HuH-7 (cell line): ENCODE data around the gene STX4.

Experiments used
- DNase-seq: peaks from one replicate; pipeline ENCODE4 v3.0.0; 2011; ENCODE audit warnings: low spot score

STX4 gene

GRCh38 chr16:31020536-31020935 is 12.8 kb upstream of the STX4 start:
- no peak for DNase-seq

GRCh38 chr16:31022544-31023251 is 10.7 kb upstream of the STX4 start:
- DNase-seq = no peak

DNA sequence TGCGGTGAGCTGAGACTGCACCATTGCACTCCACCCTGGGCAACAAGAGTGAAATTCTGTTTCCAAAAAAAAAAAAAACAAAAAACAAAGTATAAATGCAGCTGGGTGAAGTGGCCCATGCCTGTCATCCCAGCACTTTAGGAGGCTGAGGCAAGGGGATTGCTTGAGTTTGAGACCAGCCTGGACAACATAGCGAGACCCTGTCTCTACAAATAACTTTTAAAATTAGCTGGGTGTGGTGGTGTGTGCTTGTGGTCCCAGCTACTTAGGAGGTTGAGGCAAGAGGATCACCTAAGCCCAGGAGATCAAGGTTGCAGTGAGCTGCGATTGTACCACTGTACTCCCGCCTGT is 10.1 kb upstream of the STX4 start:
- DNase-seq = no peak

DNA sequence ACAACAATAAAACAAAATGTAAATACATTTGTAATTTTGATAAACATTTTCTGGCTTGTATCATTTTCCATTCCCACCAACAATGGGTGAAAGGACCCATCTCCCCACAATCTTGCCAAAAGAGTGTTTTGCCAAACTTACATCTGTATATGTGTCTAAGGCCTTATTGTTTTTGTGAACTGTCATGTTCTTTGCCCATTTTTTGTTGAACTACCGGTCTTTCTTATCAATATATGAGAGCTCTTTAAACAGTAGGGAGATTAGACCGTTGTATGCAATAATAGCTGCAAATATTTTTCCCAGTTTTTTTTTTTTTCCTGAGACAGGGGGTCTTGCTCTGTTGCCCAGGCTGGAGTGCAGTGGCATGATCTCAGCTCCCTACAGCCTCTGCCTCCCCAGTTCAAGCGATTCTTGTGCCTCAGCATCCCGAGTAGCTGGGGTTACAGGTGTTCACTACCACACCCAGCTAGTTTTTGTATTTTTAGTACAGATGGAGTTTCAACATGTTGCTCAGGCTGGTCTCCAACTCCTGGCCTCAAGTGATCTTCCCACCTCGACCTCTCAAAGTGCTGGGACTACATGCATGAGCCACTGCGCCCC is 9.6 kb upstream of the STX4 start:
- no peak for DNase-seq

DNA sequence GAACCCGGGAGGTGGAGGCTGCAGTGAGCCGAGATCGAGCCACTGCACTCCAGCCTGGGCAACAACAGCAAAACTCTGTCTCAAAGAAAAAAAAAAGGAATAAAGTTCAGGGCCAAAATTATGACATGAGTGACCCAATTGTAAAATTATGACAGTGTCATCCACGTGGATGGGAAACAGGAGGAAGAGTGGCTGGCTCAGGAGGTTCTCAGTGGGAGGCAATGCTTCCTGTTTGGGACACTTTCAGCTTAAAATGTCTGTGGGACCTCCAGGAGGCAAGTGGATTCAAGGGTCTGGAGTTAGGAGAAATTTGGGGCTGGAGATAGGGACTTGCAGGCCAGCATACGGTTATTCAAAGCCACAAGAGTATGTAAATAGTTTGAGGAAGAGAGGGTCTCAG is 8.0 kb upstream of the STX4 start:
- DNase-seq = no peak

- DNase-seq = no peak
Measured at GRCh38 chr16:31029272-31029671, 4.1 kb upstream of the STX4 start.

GRCh38 chr16:31031276-31031675 is 2.1 kb upstream of the STX4 start:
- no peak for DNase-seq

GRCh38 chr16:31033709-31034492 is 543 bp downstream of the STX4 start:
- peak; percentile 96 for DNase-seq

DNA sequence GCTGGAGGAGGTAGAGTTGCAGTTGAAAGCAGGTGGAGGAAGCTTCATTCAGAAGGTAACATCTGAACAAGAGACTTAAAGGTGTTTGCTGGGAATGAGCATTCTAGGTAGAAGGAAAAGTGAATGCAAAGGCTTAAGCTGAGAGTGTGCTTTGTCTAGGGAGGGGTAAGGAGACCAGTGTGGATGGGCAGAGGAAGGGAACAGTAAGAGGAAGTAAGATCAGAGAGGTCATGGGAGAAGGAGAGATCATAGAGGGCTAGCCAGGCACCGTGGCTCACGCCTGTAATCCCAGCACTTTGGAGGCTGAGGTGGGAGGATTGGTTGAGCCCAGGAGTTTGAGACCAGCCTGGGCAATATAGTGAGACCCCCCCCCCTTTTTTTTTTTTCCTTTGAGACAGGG is 3.3 kb downstream of the STX4 start:
- no peak for DNase-seq

DNA sequence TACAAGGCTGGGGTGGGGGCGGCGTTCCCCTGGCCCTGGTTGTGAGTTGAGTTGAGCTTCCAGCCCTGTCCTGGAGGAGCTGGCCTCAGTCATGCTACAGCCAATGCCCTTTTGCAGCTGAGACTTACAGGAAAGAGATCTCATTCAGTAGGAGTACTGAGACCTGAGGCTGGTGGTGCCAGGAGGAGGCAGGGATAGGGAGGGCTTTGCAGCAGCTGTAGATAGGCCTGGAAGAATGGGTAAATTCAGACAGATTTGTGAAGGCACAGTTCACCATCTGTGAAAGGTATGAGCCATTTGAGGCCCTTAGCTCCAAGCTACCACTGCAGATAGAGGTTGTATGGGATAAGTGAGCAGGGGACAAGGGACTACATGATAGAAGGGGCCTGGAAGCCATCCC is 5.6 kb downstream of the STX4 start:
- DNase-seq = no peak

GRCh38 chr16:31042866-31043265 is 9.5 kb downstream of the STX4 start:
- no peak for DNase-seq

GRCh38 chr16:31043352-31043751 is 10.0 kb downstream of the STX4 start:
- DNase-seq = no peak

- no peak for DNase-seq
Measured at GRCh38 chr16:31043898-31044481, 10.6 kb downstream of the STX4 start.

GRCh38 chr16:31050280-31051030 is 17.1 kb downstream of the STX4 start:
- no peak for DNase-seq

DNA sequence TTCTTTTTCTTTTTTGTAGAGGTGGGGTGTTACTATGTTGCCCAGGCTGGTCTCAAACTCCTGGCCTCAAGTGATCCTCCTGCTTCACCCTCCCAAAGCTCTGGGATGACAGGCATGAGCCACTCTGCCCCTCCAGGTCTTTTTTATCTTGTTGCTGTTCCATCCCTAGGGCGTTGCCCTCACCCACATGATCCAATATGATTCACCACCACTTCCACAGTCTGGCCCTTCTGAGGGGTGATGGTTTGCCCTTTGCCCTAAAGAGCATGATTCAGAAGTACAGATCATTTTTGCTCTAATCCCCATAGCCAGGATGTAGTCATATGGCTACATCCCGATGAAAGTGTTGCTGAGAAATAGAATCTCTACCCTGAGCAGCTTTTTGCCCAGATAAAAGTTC is 18.8 kb downstream of the STX4 start:
- DNase-seq = no peak

- no peak for DNase-seq
Measured at GRCh38 chr16:31055613-31056012, 22.3 kb downstream of the STX4 start.

DNA sequence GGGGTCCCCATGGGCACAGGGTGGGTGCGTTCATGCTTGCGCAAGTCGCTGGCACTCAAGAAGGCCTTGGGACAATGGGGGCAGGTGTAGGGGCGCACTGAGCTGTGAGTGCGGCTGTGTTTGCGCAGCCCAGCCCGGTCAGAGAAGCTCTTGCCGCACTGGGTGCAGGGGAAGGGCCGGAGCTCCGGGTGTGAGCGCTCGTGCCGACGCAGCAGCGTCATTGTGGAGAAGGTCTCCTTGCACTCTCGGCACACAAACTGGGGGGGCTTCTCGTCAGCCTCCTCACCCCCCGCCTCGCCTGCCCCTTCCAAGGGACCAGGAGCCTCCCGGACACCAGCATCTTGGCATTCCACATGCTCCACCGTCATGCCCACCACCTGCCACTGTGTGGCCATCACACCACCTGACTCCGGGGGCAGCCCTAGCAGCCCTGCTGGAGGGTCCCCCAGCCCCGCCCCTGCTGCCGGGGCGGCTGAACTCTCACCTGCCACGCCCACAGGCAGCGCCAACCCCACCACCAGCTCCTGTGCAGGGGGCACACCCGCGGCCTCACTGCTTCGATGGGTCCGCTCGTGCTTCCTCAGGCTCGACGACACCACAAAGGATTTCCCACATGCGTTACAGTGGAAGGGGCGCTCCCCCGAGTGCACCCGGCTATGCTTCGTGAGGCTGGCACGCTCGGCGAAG is 27.9 kb downstream of the STX4 start:
- no peak for DNase-seq

GRCh38 chr16:31061813-31062440 is 28.6 kb downstream of the STX4 start:
- DNase-seq = no peak

GRCh38 chr16:31063495-31063842 is 30.1 kb downstream of the STX4 start:
- no peak for DNase-seq

DNA sequence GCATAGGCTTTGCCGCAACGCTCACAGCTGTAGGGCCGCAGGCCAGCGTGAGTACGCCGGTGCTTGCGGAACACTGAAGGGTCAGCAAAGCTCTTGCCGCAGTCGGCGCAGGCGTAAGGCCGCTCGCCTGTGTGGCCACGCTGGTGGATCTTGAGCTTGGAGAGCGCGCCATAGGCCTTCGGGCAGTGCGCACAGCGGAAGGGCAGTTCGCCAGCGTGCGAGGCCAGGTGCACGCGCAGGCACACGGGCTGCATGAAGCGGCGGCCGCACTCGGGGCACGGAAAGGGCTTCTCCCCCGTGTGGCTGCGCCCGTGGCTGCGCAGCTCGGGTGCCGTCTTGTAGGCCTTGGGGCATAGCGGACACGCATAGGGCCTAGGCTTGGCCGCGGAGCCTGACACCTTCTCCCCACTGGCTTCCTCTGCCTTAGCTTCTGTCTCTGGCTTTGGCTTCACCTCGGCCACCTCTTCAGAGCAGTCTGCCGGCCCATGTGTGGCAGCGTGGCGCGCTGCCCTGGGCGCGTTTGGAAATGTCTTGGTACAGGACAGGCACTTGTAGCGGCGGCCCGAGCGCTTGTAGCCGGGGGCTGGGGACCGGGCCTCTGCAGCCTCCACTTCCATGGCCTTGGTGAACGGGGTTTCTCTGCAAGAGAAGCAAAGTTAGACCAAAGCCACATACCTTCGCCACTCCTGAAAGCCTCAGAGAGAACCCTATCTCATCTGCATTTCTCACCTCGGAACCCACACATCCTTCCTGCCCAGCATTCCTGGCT is 30.7 kb downstream of the STX4 start:
- DNase-seq = no peak
